Measurements from ENCODE around the gene LIMK2.

GRCh38 chr22:31212783-31213629, 908 bp downstream of the LIMK2 start:
- TF ChIP-seq CTCF (IDR thresholded peaks at IDR 0.05) (no peak), POLR2A (IDR thresholded peaks at IDR 0.05) (no peak), EP300 (IDR thresholded peaks at IDR 0.05) (no peak)

All from stomach (tissue), 4 donors.